Measurements from ENCODE around the gene TUBB4A.

DNA sequence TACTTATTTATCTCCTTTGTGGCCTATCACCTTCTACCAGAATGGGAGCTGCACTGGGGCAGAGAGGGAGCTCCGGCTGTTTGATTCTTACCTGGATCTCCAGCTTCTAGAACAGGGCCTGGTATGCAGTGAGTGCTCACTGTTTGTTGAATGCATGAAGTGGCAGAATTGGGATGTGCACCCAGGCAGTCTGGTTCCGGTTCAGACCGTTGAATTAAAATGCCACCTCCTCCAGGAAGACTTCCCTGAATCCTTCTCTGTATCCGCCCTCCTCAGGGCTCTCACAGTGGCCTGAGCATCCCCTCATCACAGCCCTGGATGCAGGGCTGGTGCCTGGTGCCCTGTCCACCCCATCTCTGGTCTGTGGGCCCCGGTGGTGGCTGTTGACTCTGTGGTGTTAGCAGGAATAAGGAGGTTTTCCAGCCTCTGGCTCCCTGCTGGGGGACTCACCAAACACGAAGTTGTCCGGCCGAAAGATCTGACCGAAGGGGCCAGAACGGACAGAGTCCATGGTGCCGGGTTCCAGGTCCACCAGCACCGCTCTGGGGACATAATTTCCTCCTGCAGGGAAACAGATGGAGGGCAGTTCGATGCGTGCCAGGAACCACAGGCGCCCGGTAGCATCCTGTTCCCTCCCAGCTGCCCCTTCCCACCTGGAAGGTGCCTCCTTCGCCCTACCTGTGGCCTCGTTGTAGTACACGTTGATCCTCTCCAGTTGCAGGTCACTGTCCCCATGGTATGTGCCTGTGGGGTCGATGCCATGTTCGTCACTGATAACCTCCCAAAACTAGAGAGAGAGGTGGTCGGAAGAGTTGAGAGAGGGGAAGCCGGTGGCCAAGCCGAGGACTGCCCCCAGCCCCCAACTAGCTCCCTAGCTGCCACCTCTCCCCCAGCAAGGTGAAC is 1.0 kb downstream of the TUBB4A start:
- TF ChIP-seq POLR2A (IDR thresholded peaks at IDR 0.05; ENCODE audit: low read length) (no peak), GATA1 (IDR thresholded peaks at IDR 0.05; ENCODE audit: low read depth, low read length) (no peak)
